Prostate gland (tissue), 2 donors: ENCODE data around the gene RAI1.

Experiments
- POLR2A ChIP-seq: fragments of 450-650 bp; IDR thresholded peaks from one replicate; pipeline ENCODE4 v1.6.1; 2016; ENCODE audit warnings: antibody characterized with exemption, mild to moderate bottlenecking
- POLR2AphosphoS5 ChIP-seq: sonication (generic); formaldehyde crosslinking; IDR thresholded peaks from one replicate; pipeline ENCODE4 v1.6.1; 2017; ENCODE audit warnings: antibody characterized with exemption
- TF ChIP-seq, protein P1 (sequence below), 4 experiments: fragments of 200-600 bp in 2 of 4; fragments of 450-650 bp in 2 of 4; sonication (generic) in 2 of 4; IDR thresholded peaks; 1 replicate in 3 of 4; 2 replicates in 1 of 4; pipeline ENCODE4 v1.5.1; 2016 to 2019; ENCODE audit warnings: antibody characterized with exemption in 4 of 4, mild to moderate bottlenecking in 2 of 4, moderate library complexity in 2 of 4

DNA sequence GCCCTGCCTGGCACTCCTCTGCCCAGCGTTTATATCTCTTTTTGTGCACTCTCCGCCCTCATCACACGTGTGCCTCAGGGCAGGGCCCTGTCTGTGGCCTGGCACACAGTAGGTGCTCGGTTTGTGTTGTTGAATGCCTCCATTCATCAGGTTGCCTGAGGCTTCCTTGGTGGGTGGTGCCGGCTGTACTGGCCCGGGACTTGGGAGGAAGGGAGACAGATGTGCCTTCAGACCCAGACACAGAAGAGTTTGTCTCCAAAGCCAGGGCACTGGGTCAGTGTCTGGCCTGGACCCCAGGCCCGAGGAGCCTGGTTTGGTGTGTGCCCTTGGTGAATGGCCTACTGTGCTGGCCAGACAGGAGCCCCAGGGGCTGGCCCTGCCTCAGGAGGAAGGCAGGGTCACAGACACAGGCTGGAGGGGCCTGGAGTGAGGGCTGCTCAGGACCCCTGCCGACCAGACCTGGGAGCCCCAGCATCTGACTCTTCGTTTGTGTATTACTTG is 71.6 kb downstream of the RAI1 start:
- TF ChIP-seq, protein P1, sequence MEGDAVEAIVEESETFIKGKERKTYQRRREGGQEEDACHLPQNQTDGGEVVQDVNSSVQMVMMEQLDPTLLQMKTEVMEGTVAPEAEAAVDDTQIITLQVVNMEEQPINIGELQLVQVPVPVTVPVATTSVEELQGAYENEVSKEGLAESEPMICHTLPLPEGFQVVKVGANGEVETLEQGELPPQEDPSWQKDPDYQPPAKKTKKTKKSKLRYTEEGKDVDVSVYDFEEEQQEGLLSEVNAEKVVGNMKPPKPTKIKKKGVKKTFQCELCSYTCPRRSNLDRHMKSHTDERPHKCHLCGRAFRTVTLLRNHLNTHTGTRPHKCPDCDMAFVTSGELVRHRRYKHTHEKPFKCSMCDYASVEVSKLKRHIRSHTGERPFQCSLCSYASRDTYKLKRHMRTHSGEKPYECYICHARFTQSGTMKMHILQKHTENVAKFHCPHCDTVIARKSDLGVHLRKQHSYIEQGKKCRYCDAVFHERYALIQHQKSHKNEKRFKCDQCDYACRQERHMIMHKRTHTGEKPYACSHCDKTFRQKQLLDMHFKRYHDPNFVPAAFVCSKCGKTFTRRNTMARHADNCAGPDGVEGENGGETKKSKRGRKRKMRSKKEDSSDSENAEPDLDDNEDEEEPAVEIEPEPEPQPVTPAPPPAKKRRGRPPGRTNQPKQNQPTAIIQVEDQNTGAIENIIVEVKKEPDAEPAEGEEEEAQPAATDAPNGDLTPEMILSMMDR (IDR thresholded peaks at IDR 0.05): no peak
- no peak for TF ChIP-seq POLR2A
- TF ChIP-seq POLR2AphosphoS5: no peak
